ENCODE measurements around the gene CENPX.

DNA sequence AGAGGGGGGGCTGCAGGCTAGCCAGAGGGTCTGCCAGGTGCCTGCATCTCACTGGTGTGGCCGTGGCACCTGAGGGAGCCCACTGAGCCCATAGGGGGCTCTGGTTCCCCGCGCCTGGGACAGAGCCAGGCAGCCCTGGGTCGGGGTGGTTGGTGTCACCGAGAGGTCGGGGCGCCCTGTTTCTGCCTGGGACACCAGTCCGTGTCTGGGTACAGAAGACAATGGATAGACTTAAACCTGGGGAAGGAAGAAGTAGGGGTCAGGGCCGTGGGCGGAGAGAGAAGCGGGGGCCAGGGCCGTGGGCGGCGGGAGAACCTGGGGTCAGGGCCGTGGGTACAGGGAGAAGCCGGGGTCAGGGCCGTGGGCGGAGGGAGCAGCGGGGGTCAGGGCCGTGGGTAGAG is 25.9 kb upstream of the CENPX start:
- TF ChIP-seq, protein P1, sequence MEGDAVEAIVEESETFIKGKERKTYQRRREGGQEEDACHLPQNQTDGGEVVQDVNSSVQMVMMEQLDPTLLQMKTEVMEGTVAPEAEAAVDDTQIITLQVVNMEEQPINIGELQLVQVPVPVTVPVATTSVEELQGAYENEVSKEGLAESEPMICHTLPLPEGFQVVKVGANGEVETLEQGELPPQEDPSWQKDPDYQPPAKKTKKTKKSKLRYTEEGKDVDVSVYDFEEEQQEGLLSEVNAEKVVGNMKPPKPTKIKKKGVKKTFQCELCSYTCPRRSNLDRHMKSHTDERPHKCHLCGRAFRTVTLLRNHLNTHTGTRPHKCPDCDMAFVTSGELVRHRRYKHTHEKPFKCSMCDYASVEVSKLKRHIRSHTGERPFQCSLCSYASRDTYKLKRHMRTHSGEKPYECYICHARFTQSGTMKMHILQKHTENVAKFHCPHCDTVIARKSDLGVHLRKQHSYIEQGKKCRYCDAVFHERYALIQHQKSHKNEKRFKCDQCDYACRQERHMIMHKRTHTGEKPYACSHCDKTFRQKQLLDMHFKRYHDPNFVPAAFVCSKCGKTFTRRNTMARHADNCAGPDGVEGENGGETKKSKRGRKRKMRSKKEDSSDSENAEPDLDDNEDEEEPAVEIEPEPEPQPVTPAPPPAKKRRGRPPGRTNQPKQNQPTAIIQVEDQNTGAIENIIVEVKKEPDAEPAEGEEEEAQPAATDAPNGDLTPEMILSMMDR (IDR thresholded peaks at IDR 0.05): no peak
- TF ChIP-seq POLR2A (IDR thresholded peaks at IDR 0.05): no peak

Measured in adrenal gland (tissue), 5 donors.